NCI-H1436 treated with DMSO at 0.1 percent for 48 hours (cell line): Measurements from ENCODE around the gene ARID4B.
"Not testable (repeated sequence)": the region's sequence is repeated elsewhere in the genome, so short reads cannot be mapped to it uniquely, and the experiment has no call there.

Source experiments
- DNase-seq: peaks from one replicate; lab custom pipeline; 2025; lab: John Stamatoyannopoulos, UW

ARID4B gene, protein sequence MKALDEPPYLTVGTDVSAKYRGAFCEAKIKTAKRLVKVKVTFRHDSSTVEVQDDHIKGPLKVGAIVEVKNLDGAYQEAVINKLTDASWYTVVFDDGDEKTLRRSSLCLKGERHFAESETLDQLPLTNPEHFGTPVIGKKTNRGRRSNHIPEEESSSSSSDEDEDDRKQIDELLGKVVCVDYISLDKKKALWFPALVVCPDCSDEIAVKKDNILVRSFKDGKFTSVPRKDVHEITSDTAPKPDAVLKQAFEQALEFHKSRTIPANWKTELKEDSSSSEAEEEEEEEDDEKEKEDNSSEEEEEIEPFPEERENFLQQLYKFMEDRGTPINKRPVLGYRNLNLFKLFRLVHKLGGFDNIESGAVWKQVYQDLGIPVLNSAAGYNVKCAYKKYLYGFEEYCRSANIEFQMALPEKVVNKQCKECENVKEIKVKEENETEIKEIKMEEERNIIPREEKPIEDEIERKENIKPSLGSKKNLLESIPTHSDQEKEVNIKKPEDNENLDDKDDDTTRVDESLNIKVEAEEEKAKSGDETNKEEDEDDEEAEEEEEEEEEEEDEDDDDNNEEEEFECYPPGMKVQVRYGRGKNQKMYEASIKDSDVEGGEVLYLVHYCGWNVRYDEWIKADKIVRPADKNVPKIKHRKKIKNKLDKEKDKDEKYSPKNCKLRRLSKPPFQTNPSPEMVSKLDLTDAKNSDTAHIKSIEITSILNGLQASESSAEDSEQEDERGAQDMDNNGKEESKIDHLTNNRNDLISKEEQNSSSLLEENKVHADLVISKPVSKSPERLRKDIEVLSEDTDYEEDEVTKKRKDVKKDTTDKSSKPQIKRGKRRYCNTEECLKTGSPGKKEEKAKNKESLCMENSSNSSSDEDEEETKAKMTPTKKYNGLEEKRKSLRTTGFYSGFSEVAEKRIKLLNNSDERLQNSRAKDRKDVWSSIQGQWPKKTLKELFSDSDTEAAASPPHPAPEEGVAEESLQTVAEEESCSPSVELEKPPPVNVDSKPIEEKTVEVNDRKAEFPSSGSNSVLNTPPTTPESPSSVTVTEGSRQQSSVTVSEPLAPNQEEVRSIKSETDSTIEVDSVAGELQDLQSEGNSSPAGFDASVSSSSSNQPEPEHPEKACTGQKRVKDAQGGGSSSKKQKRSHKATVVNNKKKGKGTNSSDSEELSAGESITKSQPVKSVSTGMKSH (N-terminal part only)

DNA sequence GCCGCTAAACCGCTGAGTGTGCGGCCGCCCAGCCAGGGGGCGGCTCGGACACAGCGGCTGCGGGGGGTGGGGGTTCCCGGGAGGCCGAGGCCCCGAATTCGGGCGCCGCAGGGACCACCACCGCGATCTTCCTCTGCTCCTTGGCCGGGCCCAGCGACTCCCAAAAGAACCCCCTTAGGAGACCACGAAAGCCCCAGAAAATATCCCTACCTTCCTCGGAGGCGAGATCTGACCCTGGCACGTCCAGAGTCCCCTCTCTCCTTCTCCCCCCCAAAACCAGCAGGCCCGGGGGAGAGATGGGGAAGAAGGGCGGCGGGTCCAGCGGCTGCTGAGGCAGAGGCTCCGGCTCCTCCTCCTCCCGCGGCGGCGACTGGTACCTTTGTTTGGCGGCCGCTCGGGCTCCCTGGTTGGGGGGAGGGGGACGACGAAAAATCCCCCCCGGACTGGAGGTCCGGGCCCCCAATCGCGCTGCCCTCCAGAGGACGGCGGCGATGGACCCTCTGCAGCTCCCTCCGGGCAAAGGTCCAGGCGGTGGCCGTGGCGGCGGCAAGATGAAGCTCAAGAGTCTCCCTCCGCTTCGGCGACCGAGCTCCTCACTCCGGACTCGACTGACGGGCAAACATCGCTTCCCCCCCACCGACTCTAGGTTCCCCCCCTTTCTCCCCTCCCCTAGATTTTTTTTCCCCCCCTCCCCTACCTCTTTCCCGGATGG, at the start of gene ARID4B:
ARID4B (minus strand) TSS at position 621 of the 712 bp plus-strand sequence. CDS start 1,260 bp downstream, outside the sequence.
- DNase-seq, result no peak

DNA sequence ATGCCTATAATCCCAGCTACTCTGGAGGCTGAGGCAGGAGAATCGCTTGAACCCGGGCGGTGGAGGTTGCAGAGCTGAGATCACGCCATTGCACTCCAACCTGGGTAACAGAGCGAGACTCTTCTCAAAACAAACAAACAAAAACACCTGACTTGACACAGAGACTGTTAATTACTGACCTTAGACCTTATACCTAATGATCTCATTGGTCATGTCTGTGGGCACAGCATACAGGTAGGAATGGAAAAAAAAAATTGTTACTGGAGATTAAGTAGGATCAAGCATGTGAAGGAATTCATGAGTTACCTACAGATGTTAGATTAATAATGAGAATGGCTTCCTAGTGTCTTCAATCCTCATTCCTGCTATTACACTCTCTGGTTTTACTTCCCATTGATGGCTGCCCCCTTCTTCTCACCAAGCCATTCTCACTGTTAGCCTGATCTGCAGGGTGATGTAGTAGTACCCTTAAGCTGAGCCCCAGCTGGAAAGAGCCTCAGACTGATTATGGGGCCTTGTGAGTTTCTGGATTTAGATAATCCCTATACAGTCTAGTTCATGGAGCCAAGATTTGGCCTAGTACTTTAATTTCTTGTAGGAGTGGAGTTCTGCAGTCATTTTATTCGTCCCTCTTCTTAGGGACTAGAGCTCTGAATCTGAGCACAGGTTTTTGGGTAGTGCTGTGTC, 48.1 kb upstream of the ARID4B start:
- no peak for DNase-seq

DNA sequence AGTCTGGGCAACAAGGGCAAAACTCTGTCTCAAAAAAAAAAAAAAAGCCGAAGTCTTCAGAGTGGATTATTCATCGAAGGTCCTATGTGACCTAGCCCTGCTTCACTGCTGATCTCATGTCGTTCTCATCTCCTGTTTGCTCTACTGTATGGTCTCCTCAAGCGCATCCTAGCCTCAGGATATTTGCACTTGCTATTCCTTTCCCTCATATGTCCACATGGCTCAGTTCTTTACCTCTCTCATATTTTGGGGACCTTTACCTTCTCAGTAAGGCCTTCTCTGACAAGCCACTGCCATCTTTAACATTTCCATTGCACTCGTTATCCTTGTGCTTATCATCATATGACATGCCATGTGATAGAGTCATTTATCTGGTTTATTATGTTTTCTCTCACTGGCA, 41.8 kb upstream of the ARID4B start:
- no peak for DNase-seq

DNA sequence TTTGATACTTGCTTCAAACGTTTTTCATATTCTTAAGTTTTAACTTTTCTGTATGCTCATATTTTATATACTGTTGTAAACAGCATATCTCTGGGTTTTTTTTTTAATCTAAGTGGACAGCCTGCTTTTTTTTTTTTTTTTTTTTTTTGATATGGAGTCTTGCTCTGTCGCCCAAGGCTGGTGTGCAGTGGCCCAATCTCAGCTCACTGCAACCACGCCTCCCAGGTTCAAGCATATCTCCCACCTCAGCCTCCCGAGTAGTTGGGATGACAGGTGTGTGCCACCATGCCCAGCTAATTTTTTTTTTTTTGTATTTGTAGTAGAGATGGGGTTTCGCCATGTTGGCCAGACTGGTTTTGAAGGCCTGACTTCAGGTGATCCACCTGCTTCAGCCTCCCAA, 40.4 kb upstream of the ARID4B start:
- no peak for DNase-seq

DNA sequence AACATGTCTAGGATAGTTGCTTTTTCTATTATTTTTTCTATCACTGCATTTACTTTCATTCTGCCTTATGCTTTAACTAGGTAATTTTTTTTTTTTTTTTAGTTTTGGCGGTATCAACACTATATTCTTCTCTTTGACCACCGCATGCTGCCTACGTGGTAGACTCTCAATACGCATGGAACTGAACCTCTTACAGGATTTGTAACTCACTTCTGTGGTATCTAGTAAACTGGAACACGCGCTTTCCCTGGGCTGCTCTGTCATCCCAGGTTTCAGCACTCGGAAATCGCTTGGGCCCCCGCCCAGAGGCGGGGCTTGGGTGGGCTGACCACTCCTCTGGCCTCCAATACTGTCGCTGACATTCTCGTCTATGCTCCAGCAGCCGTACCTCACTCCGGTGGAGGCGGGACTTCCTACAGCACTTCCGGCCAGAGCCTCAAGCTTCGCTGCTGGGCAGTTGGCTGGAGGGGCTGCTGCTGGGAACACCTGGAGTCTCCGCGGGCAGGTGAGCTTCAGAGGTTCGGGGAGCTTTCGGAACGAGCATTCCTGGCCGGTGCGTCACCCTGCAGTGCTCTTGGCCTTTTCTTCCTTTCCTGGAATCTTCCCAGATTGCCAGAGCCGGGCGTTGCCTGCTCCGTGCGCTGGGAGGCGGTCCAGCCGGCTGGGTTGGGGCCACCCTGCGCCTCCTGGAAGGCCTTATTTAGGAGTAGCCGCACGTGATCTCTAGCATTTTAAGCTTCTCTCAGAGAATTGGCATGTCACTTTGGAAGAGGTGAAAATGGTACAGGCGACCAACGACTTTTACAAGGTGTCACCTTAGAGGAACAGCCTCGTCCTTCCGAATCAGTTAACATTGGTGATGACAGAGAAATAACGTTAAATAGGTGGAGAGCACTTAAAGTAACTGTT, 39.3 kb upstream of the ARID4B start, which contains the start of gene TBCE:
TBCE (plus strand) TSS at position 428 of the 909 bp plus-strand sequence. CDS start 12,623 bp downstream, outside the sequence.
- peak; percentile 95 for DNase-seq

DNA sequence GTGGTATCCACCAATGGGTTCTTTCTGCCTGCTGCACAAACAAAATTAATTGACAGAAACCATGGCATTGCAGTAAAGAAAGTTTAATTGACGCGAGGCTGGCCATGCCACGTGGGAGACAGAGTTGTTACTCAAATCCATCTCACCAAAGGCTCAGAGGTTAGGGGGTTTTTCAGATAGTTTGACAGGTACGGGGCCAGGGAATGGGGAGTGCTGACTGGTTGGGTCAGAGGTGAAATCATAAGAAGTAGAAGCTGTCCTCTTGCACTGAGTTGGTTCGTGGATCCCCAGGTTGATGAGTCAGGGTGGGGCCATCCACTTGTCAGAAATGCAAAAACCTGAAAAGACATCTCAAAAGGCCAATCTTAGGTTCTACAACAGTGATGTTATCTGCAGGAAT, 38.3 kb upstream of the ARID4B start:
- DNase-seq, result no peak

DNA sequence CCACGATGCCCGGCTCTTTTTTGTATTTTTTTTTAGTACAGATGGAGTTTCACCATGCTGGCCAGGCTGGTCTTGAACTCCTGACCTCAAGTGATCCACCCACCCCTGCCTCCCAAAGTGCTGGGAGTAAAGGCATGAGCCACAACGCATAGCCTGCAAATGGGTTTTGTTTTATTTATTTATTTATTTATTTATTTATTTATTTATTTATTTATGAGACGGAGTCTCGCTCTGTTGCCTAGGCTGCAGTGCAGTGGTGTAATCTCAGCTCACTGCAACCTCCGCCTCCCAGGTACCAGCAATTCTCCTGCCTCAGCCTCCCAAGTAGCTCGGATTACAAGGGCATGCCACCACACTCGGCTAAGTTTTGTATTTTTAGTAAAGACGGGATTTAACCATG, 36.2 kb upstream of the ARID4B start:
- DNase-seq, result not testable (repeated sequence)

DNA sequence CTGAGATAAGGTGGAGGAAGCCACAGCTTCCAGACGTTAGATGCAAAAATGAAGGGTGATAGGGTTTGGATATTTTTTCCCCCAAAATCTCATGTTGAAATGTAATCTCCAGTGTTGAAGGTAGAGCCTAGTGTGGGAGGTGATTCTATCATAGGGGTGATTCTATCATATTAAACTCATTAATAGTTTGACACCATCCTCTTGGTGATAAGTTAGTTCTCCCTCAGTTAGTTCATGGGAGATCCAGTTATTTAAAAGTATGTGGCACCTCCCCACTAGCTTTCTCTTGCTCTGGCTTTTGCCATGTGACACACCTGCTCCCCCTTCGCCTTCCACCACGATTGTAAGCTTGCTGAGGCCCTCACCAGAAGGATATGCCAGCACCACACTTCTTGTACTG, 30.9 kb upstream of the ARID4B start:
- DNase-seq, result no peak

DNA sequence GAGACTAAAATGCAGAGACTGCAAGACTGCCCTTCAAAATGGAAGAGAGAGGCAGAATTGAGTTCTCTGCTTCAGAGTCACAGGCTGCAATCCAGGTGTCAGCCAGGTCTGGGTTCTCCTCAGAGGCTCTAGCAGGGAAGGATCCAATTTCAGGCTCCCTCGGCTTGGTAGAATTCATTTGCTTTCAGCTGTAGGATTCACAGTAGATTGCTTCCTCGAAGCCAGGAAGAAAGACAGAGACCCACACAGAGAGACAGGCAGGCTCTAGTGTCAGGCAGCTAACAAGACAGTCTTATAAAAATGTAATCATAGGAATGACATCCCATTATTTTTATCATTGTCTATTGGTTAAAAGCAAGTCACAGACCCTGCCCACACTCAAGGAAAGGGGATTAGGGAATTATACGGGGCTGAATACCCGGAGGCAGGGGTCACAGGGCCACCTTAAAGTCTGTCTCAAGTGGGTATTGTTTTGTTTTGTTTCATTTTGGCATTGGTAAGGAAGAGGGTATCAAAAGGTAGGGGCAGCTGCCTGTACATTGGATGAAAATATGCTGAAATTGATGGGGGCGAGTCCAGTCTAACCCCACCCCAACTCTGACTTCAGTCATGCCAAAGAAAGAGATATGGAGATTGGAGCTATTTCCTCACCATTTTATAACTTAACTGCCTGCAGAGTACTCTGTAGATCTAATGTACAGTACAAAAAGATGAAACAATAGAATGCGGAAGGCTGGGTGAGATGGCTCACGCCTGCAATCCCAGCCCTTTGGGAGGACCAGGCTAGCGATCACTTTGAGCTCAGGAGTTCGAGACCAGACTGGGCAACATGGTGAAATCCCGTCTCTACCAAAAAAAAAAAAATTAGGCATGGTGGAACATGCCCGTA, 29.8 kb upstream of the ARID4B start:
- no peak for DNase-seq

DNA sequence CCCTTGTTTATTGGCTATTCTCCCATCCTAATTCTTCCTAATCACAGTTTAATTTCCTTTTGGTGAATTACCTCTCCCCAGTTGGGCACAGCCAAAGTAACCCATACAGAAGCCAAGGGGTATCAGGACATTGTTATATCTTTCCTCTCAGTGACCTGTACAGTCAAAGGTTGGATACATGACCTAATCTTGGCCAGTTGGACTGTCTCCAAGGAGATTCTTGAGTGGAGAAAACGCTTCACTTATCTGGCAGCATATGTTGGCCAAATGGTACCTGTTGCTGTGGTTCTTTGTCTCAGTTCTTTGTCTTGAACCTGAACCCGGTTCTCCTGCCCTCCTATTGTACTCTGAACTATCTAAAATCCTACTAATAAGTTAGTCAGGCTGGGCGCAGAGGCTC, 23.9 kb upstream of the ARID4B start:
- DNase-seq, result no peak

DNA sequence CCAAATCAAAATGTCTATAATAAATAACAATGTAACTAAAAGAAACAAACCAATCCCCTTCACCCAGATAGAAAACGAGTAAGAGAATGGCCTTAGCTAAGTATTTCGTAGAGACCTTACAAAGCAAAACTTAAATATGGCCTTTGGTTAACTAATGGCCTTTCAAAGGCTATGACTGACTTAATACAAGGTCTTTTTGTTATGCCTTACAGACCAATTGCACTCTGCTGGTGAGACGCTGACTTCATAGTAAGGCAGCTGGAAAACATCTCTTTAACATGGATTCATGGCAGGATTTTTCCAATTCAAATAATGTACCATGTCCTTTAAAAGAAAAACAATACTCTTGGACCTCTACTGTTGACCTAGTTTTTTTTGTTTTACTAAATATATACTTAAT, 23.5 kb upstream of the ARID4B start:
- no peak for DNase-seq

DNA sequence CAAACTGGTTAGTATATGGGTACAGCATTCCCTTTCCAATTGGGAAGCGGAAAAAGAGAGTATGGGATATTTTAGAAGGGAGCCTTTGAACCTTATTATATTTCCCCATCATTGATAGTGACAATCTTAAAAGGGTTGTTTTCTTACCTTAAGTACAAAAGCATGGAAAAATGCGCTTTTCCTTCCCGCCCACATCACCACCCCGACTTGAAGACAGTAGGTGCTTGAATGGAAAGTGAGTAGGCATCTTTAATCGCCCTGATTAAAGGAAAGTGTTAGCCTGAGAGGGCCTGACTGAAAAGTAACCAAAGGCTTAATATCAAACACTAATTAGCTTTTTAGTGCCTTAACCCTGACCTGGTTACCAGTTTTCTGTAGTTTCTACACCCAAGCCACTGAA, 15.7 kb upstream of the ARID4B start:
- DNase-seq, result no peak

DNA sequence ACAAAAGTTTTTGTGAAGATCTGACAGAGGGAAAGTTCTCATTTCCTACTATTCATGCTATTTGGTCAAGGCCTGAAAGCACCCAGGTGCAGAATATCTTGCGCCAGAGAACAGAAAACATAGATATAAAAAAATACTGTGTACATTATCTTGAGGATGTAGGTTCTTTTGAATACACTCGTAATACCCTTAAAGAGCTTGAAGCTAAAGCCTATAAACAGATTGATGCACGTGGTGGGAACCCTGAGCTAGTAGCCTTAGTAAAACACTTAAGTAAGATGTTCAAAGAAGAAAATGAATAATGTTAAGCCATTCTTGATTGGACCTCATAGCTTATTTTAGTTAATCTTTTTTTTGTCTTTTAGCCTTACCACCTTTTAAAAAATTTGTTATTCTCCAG, 14.5 kb upstream of the ARID4B start:
- DNase-seq, result no peak

DNA sequence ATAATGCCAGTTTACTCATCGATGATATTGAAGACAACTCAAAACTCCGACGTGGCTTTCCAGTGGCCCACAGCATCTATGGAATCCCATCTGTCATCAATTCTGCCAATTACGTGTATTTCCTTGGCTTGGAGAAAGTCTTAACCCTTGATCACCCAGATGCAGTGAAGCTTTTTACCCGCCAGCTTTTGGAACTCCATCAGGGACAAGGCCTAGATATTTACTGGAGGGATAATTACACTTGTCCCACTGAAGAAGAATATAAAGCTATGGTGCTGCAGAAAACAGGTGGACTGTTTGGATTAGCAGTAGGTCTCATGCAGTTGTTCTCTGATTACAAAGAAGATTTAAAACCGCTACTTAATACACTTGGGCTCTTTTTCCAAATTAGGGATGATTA, 14.1 kb upstream of the ARID4B start:
- DNase-seq, result no peak

DNA sequence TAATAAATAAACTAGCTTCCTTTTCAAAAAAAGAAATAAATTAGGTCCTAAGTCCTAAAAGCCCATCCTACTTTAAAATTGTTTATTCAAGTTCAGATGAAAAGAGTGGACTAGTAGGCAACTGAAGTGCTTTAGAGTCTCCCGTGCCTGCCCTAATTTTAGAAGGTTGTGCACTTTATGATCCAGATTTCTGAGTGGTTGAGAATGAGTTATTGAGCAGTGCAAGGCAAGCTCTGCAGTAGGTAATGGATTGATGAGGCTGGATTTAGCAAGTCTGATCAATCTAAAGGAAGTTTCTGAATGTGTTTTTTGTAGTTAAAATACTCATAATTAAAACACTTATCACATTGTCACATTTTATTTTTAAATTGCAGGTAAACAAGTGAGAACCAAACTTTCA, 13.4 kb upstream of the ARID4B start:
- no peak for DNase-seq

DNA sequence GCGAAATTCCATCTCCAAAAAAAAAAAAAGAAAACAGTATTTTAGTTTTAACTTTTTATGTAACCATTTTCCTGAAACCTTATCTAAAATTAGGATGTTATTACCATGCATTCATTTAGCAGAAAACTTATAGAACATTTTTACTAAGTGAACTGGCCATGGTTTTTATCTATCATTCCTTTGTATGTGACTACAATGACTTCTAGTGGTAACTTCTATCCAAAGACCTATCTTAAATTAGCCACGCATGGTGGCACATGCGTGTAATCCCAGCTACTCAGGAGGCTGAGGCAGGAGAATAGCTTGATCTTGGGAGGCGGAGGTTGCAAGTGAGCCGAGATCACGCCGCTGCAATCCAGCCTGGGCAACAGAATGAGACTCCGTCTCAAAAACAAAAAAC, 11.8 kb upstream of the ARID4B start:
- DNase-seq, result no peak

DNA sequence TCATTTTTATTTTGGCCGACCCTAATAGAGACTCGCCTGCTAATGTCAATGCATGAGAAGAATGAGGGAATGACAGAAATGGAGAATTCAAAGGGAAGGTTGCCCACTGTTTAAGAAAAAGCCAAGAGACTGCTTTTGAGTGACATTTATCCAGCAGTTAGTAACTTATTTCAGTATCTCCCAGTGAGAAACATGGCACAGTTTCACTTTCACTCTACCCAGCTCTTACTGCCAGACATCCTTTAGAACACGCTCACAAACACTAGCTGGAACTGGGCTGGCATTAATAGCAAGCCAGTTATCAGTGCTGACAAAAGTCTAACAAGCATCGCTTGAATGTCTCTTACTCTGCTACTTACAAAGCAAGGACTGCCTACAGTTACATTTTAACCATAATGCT, 8.9 kb upstream of the ARID4B start:
- no peak for DNase-seq

DNA sequence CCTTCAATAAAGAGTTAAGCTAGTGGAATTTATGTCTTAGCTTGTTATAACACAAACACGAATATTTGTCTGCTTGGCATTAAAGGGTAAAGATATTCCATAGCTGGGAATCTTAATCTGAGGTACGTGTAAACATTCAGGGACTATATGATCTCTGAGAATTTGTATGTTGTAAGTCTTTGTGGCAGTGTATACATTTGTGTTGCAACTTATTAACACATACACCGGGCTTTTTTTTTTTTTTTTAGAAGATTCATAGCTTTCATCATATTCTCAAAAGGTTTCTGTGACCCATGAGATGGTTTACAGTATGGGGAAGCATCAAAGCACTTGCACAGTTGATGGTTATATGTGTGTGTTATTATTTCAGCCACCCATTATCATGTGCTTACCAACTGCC, 3.4 kb upstream of the ARID4B start:
- no peak for DNase-seq

DNA sequence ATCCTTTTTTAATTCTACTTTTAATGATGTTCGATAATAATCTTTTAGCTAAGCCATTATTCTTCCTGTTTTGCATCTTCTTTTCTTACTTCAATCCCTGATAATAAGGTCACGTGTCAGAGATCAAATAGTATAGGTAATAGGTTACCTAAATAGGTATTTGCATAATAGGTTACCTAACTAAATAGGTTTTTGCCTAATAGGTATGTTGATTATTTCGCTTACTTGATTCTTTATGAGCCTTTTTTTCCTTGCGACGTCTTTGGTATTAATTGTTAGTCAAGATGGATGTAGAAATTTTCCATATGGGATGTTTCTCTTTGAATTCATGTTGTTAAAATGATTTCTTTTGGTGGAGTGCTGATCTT, 2.9 kb upstream of the ARID4B start:
- DNase-seq, result no peak
